Measurements from ENCODE around the gene TMEM229B. TPM values are rescaled to one million over a fixed set of nuclear protein-coding genes. Genes with fewer than 3 reads are reported as not detected.

The TMEM229B gene
- polyA plus RNA-seq, 3 donors = 10.2 to 18.7 (median 17.3) TPM

GRCh38 chr14:67529947-67530935 lies 41.7 kb upstream of the TMEM229B start:
- Mint-ChIP-seq H3K36me3 (peaks cover 3 to 8% of the 10 kb centered on the region in 2 donors), H3K27me3 (ENCODE audit: low read depth in 3 of 3) (peaks cover 62 to 74% (median 66%) of the 10 kb centered on the region in 3 donors), H3K4me3 (peak overlapping the region in 1 of 2 donors; percentile 13), H3K27ac (no peak overlapping the region), H3K9me3 (peaks cover 0 to 4% (median 0%) of the 10 kb centered on the region in 7 donors), H3K4me1 (peaks cover 13% of the 10 kb centered on the region)
- Histone ChIP-seq H4K20me1 (ENCODE audit: insufficient read depth, low read length) (no peaks in the 10 kb centered on the region), H3K79me2 (ENCODE audit: insufficient read depth, low read length) (no peaks in the 10 kb centered on the region), H2AFZ (ENCODE audit: insufficient read depth, low read depth, low read length, poor library complexity, severe bottlenecking) (no peak overlapping the region), H3K27ac (ENCODE audit: low read depth in 1 of 2, low read length in 2 of 2) (no peak overlapping the region), H3K36me3 (replicated peaks in 1 of 2; ENCODE audit: control insufficient read depth in 1 of 2, insufficient read depth in 2 of 2, low read length in 2 of 2) (no peaks in the 10 kb centered on the region), H3K4me1 (ENCODE audit: control insufficient read depth in 1 of 2, insufficient read depth in 2 of 2, low read length in 2 of 2) (peaks cover 10 to 16% of the 10 kb centered on the region in 2 donors), H3K4me2 (replicated peaks; ENCODE audit: extremely low read depth, low read length, poor library complexity, severe bottlenecking) (no peak overlapping the region), H3K27me3 (ENCODE audit: control insufficient read depth in 2 of 2, insufficient read depth in 2 of 2, low read length in 2 of 2) (peaks cover 51 to 57% of the 10 kb centered on the region in 2 donors), H3K4me3 (replicated peaks in 1 of 3; ENCODE audit: low read depth in 2 of 3, low read length in 3 of 3) (no peak overlapping the region), H3K9ac (ENCODE audit: insufficient read depth, low read length, poor library complexity, severe bottlenecking) (no peak overlapping the region), H3K9me3 (replicated peaks in 1 of 2; ENCODE audit: control insufficient read depth in 1 of 2, insufficient read depth in 1 of 2, low read length in 2 of 2) (peaks cover 0 to 13% of the 10 kb centered on the region in 2 donors)
- 91% methylated on average over 3 of the region's 5 CpGs for WGBS (ENCODE audit: insufficient coverage)
- TF ChIP-seq, protein P1, sequence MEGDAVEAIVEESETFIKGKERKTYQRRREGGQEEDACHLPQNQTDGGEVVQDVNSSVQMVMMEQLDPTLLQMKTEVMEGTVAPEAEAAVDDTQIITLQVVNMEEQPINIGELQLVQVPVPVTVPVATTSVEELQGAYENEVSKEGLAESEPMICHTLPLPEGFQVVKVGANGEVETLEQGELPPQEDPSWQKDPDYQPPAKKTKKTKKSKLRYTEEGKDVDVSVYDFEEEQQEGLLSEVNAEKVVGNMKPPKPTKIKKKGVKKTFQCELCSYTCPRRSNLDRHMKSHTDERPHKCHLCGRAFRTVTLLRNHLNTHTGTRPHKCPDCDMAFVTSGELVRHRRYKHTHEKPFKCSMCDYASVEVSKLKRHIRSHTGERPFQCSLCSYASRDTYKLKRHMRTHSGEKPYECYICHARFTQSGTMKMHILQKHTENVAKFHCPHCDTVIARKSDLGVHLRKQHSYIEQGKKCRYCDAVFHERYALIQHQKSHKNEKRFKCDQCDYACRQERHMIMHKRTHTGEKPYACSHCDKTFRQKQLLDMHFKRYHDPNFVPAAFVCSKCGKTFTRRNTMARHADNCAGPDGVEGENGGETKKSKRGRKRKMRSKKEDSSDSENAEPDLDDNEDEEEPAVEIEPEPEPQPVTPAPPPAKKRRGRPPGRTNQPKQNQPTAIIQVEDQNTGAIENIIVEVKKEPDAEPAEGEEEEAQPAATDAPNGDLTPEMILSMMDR (IDR thresholded peaks at IDR 0.05) = no peak
- DNase-seq = no peak
- intact Hi-C loops (cut with micrococcal nuclease) = no loop called here

GRCh38 chr14:67528276-67528675 lies 39.8 kb upstream of the TMEM229B start:
- Histone ChIP-seq H3K9me3 (replicated peaks in 1 of 2; ENCODE audit: control insufficient read depth in 1 of 2, insufficient read depth in 1 of 2, low read length in 2 of 2) (no peaks in the 10 kb centered on the region), H3K27me3 (ENCODE audit: control insufficient read depth in 2 of 2, insufficient read depth in 2 of 2, low read length in 2 of 2) (peaks cover 34 to 45% of the 10 kb centered on the region in 2 donors), H3K4me1 (ENCODE audit: control insufficient read depth in 1 of 2, insufficient read depth in 2 of 2, low read length in 2 of 2) (peaks cover 11 to 19% of the 10 kb centered on the region in 2 donors), H4K20me1 (ENCODE audit: insufficient read depth, low read length) (no peaks in the 10 kb centered on the region), H3K36me3 (replicated peaks in 1 of 2; ENCODE audit: control insufficient read depth in 1 of 2, insufficient read depth in 2 of 2, low read length in 2 of 2) (no peaks in the 10 kb centered on the region), H3K9ac (ENCODE audit: insufficient read depth, low read length, poor library complexity, severe bottlenecking) (no peak overlapping the region), H3K4me3 (replicated peaks in 1 of 3; ENCODE audit: low read depth in 2 of 3, low read length in 3 of 3) (no peak overlapping the region), H2AFZ (ENCODE audit: insufficient read depth, low read depth, low read length, poor library complexity, severe bottlenecking) (no peak overlapping the region), H3K4me2 (replicated peaks; ENCODE audit: extremely low read depth, low read length, poor library complexity, severe bottlenecking) (no peak overlapping the region), H3K27ac (ENCODE audit: low read depth in 1 of 2, low read length in 2 of 2) (no peak overlapping the region), H3K79me2 (ENCODE audit: insufficient read depth, low read length) (no peaks in the 10 kb centered on the region)
- Mint-ChIP-seq H3K4me3 (no peak overlapping the region), H3K9me3 (peaks cover 0 to 4% (median 0%) of the 10 kb centered on the region in 7 donors), H3K27me3 (ENCODE audit: low read depth in 3 of 3) (peaks cover 55 to 67% (median 60%) of the 10 kb centered on the region in 3 donors), H3K36me3 (no peaks in the 10 kb centered on the region), H3K4me1 (peaks cover 18% of the 10 kb centered on the region), H3K27ac (peak overlapping the region in 1 of 7 donors; percentile 68)
- no peak for DNase-seq
- TF ChIP-seq, protein P1 (IDR thresholded peaks at IDR 0.05) = no peak
- 100% methylated on average over 1 of the region's 1 CpG for WGBS (ENCODE audit: insufficient coverage)
- intact Hi-C loops (cut with micrococcal nuclease) = no loop called here
